ENCODE data around the gene ITCH.
"Not testable (repeated sequence)": the region's sequence is repeated elsewhere in the genome, so short reads cannot be mapped to it uniquely, and the experiment has no call there.

- TF ChIP-seq CTCF, POLR2A (IDR thresholded peaks at IDR 0.05): not testable (repeated sequence)
Observed at GRCh38 chr20:34441423-34441822, 78.3 kb downstream of the ITCH start.

Data from body of pancreas (tissue), 4 donors.